DND-41 (cell line): ENCODE results near the gene PEA15.

Experiments used
- ATAC-seq: fragments of 200-7000 bp; cut with Tn5 transposase; 3 replicates; pipeline ENCODE4 v1.9.1; 2021; ENCODE audit warnings: low read depth; ENCODE audit not compliant: insufficient read depth
- DNase-seq: peaks from one replicate; pipeline ENCODE4 v3.0.0-alpha.2; 2020
- H2AFZ ChIP-seq: 2 replicates; pipeline ENCODE4 v1.6.0; 2012; ENCODE audit warnings: low read depth, low read length
- H3K27ac ChIP-seq: 2 replicates; pipeline ENCODE4 v1.5.1; 2012; ENCODE audit warnings: low read length, inconsistent platforms
- H3K27me3 ChIP-seq: fragments of 200-600 bp; sonication (generic); 2 replicates; pipeline ENCODE4 v1.6.0; 2012; ENCODE audit warnings: low read length, mild to moderate bottlenecking, inconsistent platforms; ENCODE audit not compliant: insufficient read depth, poor library complexity
- H3K36me3 ChIP-seq: 2 replicates; pipeline ENCODE4 v1.5.1; 2012; ENCODE audit warnings: low read length, inconsistent platforms; ENCODE audit not compliant: insufficient read depth
- H3K4me1 ChIP-seq: 2 replicates; pipeline ENCODE4 v1.5.1; 2012; ENCODE audit warnings: mild to moderate bottlenecking, low read length; ENCODE audit not compliant: insufficient read depth
- H3K4me2 ChIP-seq: 2 replicates; pipeline ENCODE4 v1.6.0; 2012; ENCODE audit warnings: mild to moderate bottlenecking, moderate library complexity, low read length, inconsistent platforms; ENCODE audit not compliant: insufficient read depth
- H3K4me3 ChIP-seq, 2 experiments: fragments of 200-600 bp in 1 of 2; shearing (Covaris generic) in 1 of 2; 2 replicates each; pipeline ENCODE4 v1.5.1; 2012 to 2016; ENCODE audit warnings: inconsistent platforms in 2 of 2, low read length in 2 of 2, mild to moderate bottlenecking in 2 of 2, low read depth in 1 of 2, moderate library complexity in 1 of 2
- H3K79me2 ChIP-seq: 2 replicates; pipeline ENCODE4 v1.6.0; 2012; ENCODE audit warnings: low read length, inconsistent platforms; ENCODE audit not compliant: insufficient read depth
- H3K9ac ChIP-seq: 2 replicates; pipeline ENCODE4 v1.6.0; 2012; ENCODE audit warnings: low read depth, mild to moderate bottlenecking, inconsistent platforms, low read length, moderate library complexity
- H3K9me3 ChIP-seq: 2 replicates; pipeline ENCODE4 v1.5.1; 2012; ENCODE audit warnings: low read length, moderate library complexity, mild to moderate bottlenecking, inconsistent platforms; ENCODE audit not compliant: insufficient read depth, severe bottlenecking
- H4K20me1 ChIP-seq: 2 replicates; pipeline ENCODE4 v1.6.0; 2012; ENCODE audit warnings: low read length; ENCODE audit not compliant: insufficient read depth
- CTCF ChIP-seq: IDR thresholded peaks from 2 replicates; pipeline ENCODE4 v1.5.1; 2012; ENCODE audit warnings: borderline replicate concordance, low read length, moderate library complexity, mild to moderate bottlenecking; ENCODE audit not compliant: poor library complexity, severe bottlenecking; ENCODE audit errors: extremely low read depth
- EZH2 ChIP-seq: IDR thresholded peaks from 3 replicates; pipeline ENCODE4 v1.6.1; 2012; ENCODE audit warnings: borderline replicate concordance, low read depth, mild to moderate bottlenecking, moderate library complexity, low read length, inconsistent platforms; ENCODE audit not compliant: severe bottlenecking

Gene PEA15

GRCh38 chr1:160210561-160210960 is 5.4 kb downstream of the PEA15 start:
- H3K36me3 ChIP-seq: peaks cover 66% of the 10 kb centered on the region
- no peaks in the 10 kb centered on the region for H3K9me3 ChIP-seq
- no peak overlapping the region for H3K4me3 ChIP-seq
- H3K4me1 ChIP-seq: peaks cover 14% of the 10 kb centered on the region
- DNase-seq (no peak), ATAC-seq (no peak)
- TF ChIP-seq EZH2 (no peak), CTCF (no peak)
- no peak overlapping the region for H3K27ac ChIP-seq
- no peak overlapping the region for H3K4me2 ChIP-seq
- no peaks in the 10 kb centered on the region for H3K27me3 ChIP-seq
- peaks cover 16% of the 10 kb centered on the region for H3K79me2 ChIP-seq
- peaks cover 21% of the 10 kb centered on the region; the same call in 1 of the 2 replicates for H4K20me1 ChIP-seq
- no peak overlapping the region for H3K9ac ChIP-seq
- no peak overlapping the region for H2AFZ ChIP-seq

- Histone ChIP-seq H3K79me2 (0 out of 2 replicates have a peak, but pooled peaks cover 10% of the 10 kb centered on the region), H2AFZ (no peak overlapping the region), H3K9me3 (no peaks in the 10 kb centered on the region), H3K4me1 (peaks cover 8% of the 10 kb centered on the region), H3K4me3 (no peak overlapping the region), H4K20me1 (peaks cover 21% of the 10 kb centered on the region; the same call in 1 of the 2 replicates), H3K27ac (no peak overlapping the region), H3K4me2 (no peak overlapping the region), H3K27me3 (no peaks in the 10 kb centered on the region), H3K9ac (no peak overlapping the region), H3K36me3 (peaks cover 72% of the 10 kb centered on the region)
- no peak for DNase-seq
- no peak for ATAC-seq
- TF ChIP-seq CTCF (no peak), EZH2 (no peak)
Observed at GRCh38 chr1:160211046-160211790, 6.0 kb downstream of the PEA15 start.

GRCh38 chr1:160214481-160215140 is 9.4 kb downstream of the PEA15 start:
- no peak for DNase-seq
- no peaks in the 10 kb centered on the region for H3K4me1 ChIP-seq
- H3K27me3 ChIP-seq: no peaks in the 10 kb centered on the region
- no peak for TF ChIP-seq EZH2
- no peak for TF ChIP-seq CTCF
- H2AFZ ChIP-seq: no peak overlapping the region
- no peaks in the 10 kb centered on the region for H3K9me3 ChIP-seq
- no peak for ATAC-seq
- no peak overlapping the region for H3K4me2 ChIP-seq
- 0 out of 2 replicates have a peak, but pooled peaks cover 7% of the 10 kb centered on the region for H3K79me2 ChIP-seq
- peaks cover 92% of the 10 kb centered on the region for H3K36me3 ChIP-seq
- no peak overlapping the region for H3K27ac ChIP-seq
- H3K4me3 ChIP-seq: no peak overlapping the region
- peaks cover 16% of the 10 kb centered on the region; the same call in 1 of the 2 replicates for H4K20me1 ChIP-seq
- H3K9ac ChIP-seq: no peak overlapping the region
